H9 (cell line): ENCODE data around the gene GOLGA7B. TPM values are rescaled to one million over a fixed set of nuclear protein-coding genes. Genes with fewer than 3 reads are reported as not detected.

Experiments
- DNase-seq: peaks from one replicate; pipeline ENCODE4 v3.0.0-alpha.2; 2017
- H2AFZ ChIP-seq: one replicate; pipeline ENCODE4 v1.6.1; 2013; ENCODE audit warnings: mild to moderate bottlenecking, low read length, control low read depth, moderate library complexity
- H2AK5ac ChIP-seq: 2 replicates; pipeline ENCODE4 v1.6.1; 2013; ENCODE audit warnings: low read length, control low read depth, mixed read lengths; ENCODE audit not compliant: insufficient read length
- H2BK120ac ChIP-seq: one replicate; pipeline ENCODE4 v1.6.1; 2013; ENCODE audit warnings: low read depth, mild to moderate bottlenecking, low read length, control low read depth, inconsistent platforms; ENCODE audit not compliant: poor library complexity, severe bottlenecking
- H2BK12ac ChIP-seq: 2 replicates; pipeline ENCODE4 v1.6.1; 2013; ENCODE audit warnings: low read length, control low read depth, mixed read lengths, low read depth; ENCODE audit not compliant: insufficient read length
- H2BK15ac ChIP-seq: 2 replicates; pipeline ENCODE4 v1.6.1; 2013; ENCODE audit warnings: low read depth, low read length, control low read depth
- H2BK20ac ChIP-seq: one replicate; pipeline ENCODE4 v1.6.1; 2013; ENCODE audit warnings: low read depth, mild to moderate bottlenecking, low read length, control low read depth, inconsistent platforms; ENCODE audit not compliant: poor library complexity, severe bottlenecking
- H2BK5ac ChIP-seq: 2 replicates; pipeline ENCODE4 v1.6.1; 2013; ENCODE audit warnings: low read length, control low read depth, mixed read lengths; ENCODE audit not compliant: insufficient read length
- H3K14ac ChIP-seq: 2 replicates; pipeline ENCODE4 v1.6.1; 2013; ENCODE audit warnings: low read length, control low read depth; ENCODE audit not compliant: insufficient read depth
- H3K18ac ChIP-seq: 2 replicates; pipeline ENCODE4 v1.6.1; 2013; ENCODE audit warnings: low read depth, mild to moderate bottlenecking, mixed read lengths, low read length, control low read depth; ENCODE audit not compliant: insufficient read length
- H3K23ac ChIP-seq: 2 replicates; pipeline ENCODE4 v1.6.1; 2013; ENCODE audit warnings: low read length, control low read depth, mixed read lengths, low read depth; ENCODE audit not compliant: insufficient read length
- H3K23me2 ChIP-seq: 2 replicates; pipeline ENCODE4 v1.6.1; 2013; ENCODE audit warnings: low read depth, mild to moderate bottlenecking, mixed read lengths, low read length, control low read depth; ENCODE audit not compliant: insufficient read length, poor library complexity, severe bottlenecking
- H3K27ac ChIP-seq: 2 replicates; pipeline ENCODE4 v1.5.1; 2013; ENCODE audit warnings: low read length, control low read depth, mixed read lengths, low read depth; ENCODE audit not compliant: insufficient read length
- H3K27me3 ChIP-seq: 2 replicates; pipeline ENCODE4 v1.6.1; 2013; ENCODE audit warnings: low read length, control low read depth, inconsistent platforms; ENCODE audit not compliant: insufficient read depth
- H3K4ac ChIP-seq: 2 replicates; pipeline ENCODE4 v1.6.1; 2013; ENCODE audit warnings: low read depth, mild to moderate bottlenecking, control low read depth, inconsistent platforms, low read length, moderate library complexity
- H3K4me1 ChIP-seq: 2 replicates; pipeline ENCODE4 v1.6.1; 2013; ENCODE audit warnings: low read length, control low read depth, inconsistent platforms; ENCODE audit not compliant: insufficient read depth
- H3K4me2 ChIP-seq: 2 replicates; pipeline ENCODE4 v1.6.1; 2013; ENCODE audit warnings: low read length, control low read depth, mixed read lengths; ENCODE audit not compliant: insufficient read length, insufficient read depth
- H3K56ac ChIP-seq: 2 replicates; pipeline ENCODE4 v1.6.1; 2013; ENCODE audit warnings: low read depth, mild to moderate bottlenecking, mixed read lengths, low read length, control low read depth; ENCODE audit not compliant: insufficient read length
- H3K79me1 ChIP-seq: 2 replicates; pipeline ENCODE4 v1.6.1; 2013; ENCODE audit warnings: low read depth, mild to moderate bottlenecking, moderate library complexity, low read length, control low read depth, inconsistent platforms; ENCODE audit not compliant: insufficient read depth, poor library complexity, severe bottlenecking
- H3K79me2 ChIP-seq: 2 replicates; pipeline ENCODE4 v1.6.1; 2013; ENCODE audit warnings: low read length, control low read depth, inconsistent platforms; ENCODE audit not compliant: insufficient read depth
- H3K9ac ChIP-seq: 2 replicates; pipeline ENCODE4 v1.6.1; 2013; ENCODE audit warnings: low read length, control low read depth, mixed read lengths; ENCODE audit not compliant: insufficient read length; ENCODE audit errors: extremely low read depth
- H3K9me3 ChIP-seq: one replicate; pipeline ENCODE4 v1.6.1; 2013; ENCODE audit warnings: low read depth, low read length, inconsistent platforms; ENCODE audit not compliant: control insufficient read depth
- H3T11ph ChIP-seq: one replicate; pipeline ENCODE4 v1.6.1; 2013; ENCODE audit warnings: mild to moderate bottlenecking, low read length, control low read depth, inconsistent platforms
- H4K20me1 ChIP-seq: one replicate; pipeline ENCODE4 v1.6.1; 2013; ENCODE audit not compliant: control insufficient read depth, insufficient read length, insufficient read depth
- H4K5ac ChIP-seq: 2 replicates; pipeline ENCODE4 v1.6.1; 2013; ENCODE audit warnings: low read depth, mild to moderate bottlenecking, mixed read lengths, low read length, control low read depth; ENCODE audit not compliant: insufficient read length
- H4K8ac ChIP-seq: replicated peaks from 2 replicates; pipeline ENCODE4 v1.6.1; 2013; ENCODE audit warnings: low read length, control low read depth, mixed read lengths, low read depth; ENCODE audit not compliant: insufficient read length
- H4K91ac ChIP-seq: 2 replicates; pipeline ENCODE4 v1.6.1; 2013; ENCODE audit warnings: low read depth, mild to moderate bottlenecking, moderate library complexity, mixed read lengths, low read length, control low read depth; ENCODE audit not compliant: insufficient read length
- H3K27ac Mint-ChIP-seq, 3 experiments: 2 replicates in 2 of 3; 3 replicates in 1 of 3; pipeline ENCODE4 v1.8.0; 2020 to 2021; ENCODE audit warnings: mixed read lengths in 3 of 3, mild to moderate bottlenecking in 1 of 3, moderate library complexity in 1 of 3
- H3K27me3 Mint-ChIP-seq: 2 replicates; pipeline ENCODE4 v1.8.0; 2021; ENCODE audit warnings: low read depth, mild to moderate bottlenecking, moderate library complexity, mixed read lengths
- H3K36me3 Mint-ChIP-seq, 3 experiments: 2 replicates in 2 of 3; 3 replicates in 1 of 3; pipeline ENCODE4 v1.8.0; 2020 to 2021; ENCODE audit warnings: low read depth in 3 of 3, mixed read lengths in 3 of 3; ENCODE audit not compliant: insufficient read depth in 1 of 3
- H3K4me1 Mint-ChIP-seq, 2 experiments: 2 replicates each; pipeline ENCODE4 v1.8.0; 2020; ENCODE audit warnings: mixed read lengths in 2 of 2
- H3K4me3 Mint-ChIP-seq, 2 experiments: 2 replicates in 1 of 2; 3 replicates in 1 of 2; pipeline ENCODE4 v1.8.0; 2020 to 2021; ENCODE audit warnings: mild to moderate bottlenecking in 2 of 2, mixed read lengths in 2 of 2, moderate library complexity in 1 of 2
- H3K9me3 Mint-ChIP-seq, 2 experiments: 2 replicates in 1 of 2; 3 replicates in 1 of 2; pipeline ENCODE4 v1.8.0; 2020; ENCODE audit warnings: mild to moderate bottlenecking in 2 of 2, mixed read lengths in 2 of 2, moderate library complexity in 1 of 2
- WGBS: extraction: QIAGEN DNeasy Blood & Tissue Kit; methylation state at CpG from one replicate; pipeline ENCODE4 v1.1.7; 2013; ENCODE audit warnings: missing lambda C conversion rate, low lambda C conversion rate, mixed read lengths; ENCODE audit not compliant: insufficient read length; ENCODE audit errors: extremely low coverage; 5-methylcytosine and 5-hydroxymethylcytosine counted together
- total RNA-seq: library from RNA; stranded (reverse); gene quantifications from 2 replicates; pipeline ENCODE4 v1.2.1, GENCODE V29; 2021
- TF ChIP-seq, protein P1 (sequence below): fragments of 200-600 bp; sonication (generic); conservative IDR thresholded peaks from 3 replicates; pipeline ENCODE4 v1.8.0; 2021; ENCODE audit warnings: antibody characterized with exemption, mild to moderate bottlenecking

Gene GOLGA7B
- total RNA-seq, 1 experiment from 2014 or later: 0.04 TPM

DNA sequence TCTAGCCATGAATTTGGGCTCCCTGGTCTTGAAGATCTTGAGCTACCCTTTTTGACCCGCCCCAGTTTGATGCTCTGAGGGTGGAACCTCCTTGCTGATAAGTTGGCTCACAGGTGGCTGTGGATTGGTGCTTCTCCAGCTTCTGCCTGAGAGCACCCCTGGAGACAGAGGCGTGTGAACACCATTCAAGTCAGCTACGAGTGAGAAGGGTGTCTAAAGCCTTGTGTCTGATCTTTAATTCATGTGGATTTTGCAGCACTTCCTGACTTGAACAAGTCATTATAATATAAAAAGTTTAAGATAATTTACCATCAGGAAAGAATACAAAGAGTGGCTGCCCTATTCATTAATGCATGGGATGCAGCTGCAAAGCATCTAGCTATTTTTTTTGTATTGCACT is 37.7 kb upstream of the GOLGA7B start:
- H3K4me1 ChIP-seq: no peaks in the 10 kb centered on the region
- no peaks in the 10 kb centered on the region for H3K36me3 Mint-ChIP-seq
- H2BK12ac ChIP-seq: no peak overlapping the region
- H3K23me2 ChIP-seq: no peaks in the 10 kb centered on the region
- H3K4me2 ChIP-seq: no peak overlapping the region
- no peak overlapping the region for H3K23ac ChIP-seq
- no peak overlapping the region for H2BK20ac ChIP-seq
- no peak overlapping the region for H3K27ac Mint-ChIP-seq
- H4K91ac ChIP-seq: no peak overlapping the region
- peaks cover 3 to 9% of the 10 kb centered on the region in 2 experiments; a peak in 3 of 4 replicates for H3K4me1 Mint-ChIP-seq
- no peak overlapping the region for H3K4ac ChIP-seq
- H2BK5ac ChIP-seq: no peak overlapping the region
- no peak for DNase-seq
- no peak overlapping the region for H3K14ac ChIP-seq
- peaks cover 3% of the 10 kb centered on the region; the same call in 1 of the 2 replicates for H3K27me3 Mint-ChIP-seq
- H3K18ac ChIP-seq: no peak overlapping the region
- H2AFZ ChIP-seq: no peak overlapping the region
- H3K9ac ChIP-seq: no peak overlapping the region
- no peak overlapping the region for H4K8ac ChIP-seq
- no peak overlapping the region for H3K27ac ChIP-seq
- no peaks in the 10 kb centered on the region for H3K27me3 ChIP-seq
- no peak overlapping the region for H3T11ph ChIP-seq
- TF ChIP-seq, protein P1, sequence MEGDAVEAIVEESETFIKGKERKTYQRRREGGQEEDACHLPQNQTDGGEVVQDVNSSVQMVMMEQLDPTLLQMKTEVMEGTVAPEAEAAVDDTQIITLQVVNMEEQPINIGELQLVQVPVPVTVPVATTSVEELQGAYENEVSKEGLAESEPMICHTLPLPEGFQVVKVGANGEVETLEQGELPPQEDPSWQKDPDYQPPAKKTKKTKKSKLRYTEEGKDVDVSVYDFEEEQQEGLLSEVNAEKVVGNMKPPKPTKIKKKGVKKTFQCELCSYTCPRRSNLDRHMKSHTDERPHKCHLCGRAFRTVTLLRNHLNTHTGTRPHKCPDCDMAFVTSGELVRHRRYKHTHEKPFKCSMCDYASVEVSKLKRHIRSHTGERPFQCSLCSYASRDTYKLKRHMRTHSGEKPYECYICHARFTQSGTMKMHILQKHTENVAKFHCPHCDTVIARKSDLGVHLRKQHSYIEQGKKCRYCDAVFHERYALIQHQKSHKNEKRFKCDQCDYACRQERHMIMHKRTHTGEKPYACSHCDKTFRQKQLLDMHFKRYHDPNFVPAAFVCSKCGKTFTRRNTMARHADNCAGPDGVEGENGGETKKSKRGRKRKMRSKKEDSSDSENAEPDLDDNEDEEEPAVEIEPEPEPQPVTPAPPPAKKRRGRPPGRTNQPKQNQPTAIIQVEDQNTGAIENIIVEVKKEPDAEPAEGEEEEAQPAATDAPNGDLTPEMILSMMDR: no peak
- WGBS: no CpG with 5 or more reads among the region's 3 CpGs
- no peaks in the 10 kb centered on the region for H3K9me3 ChIP-seq
- H3K4me3 Mint-ChIP-seq: no peak overlapping the region
- H2BK15ac ChIP-seq: no peak overlapping the region
- no peak overlapping the region for H4K5ac ChIP-seq
- H3K79me2 ChIP-seq: no peaks in the 10 kb centered on the region
- H2BK120ac ChIP-seq: no peak overlapping the region
- no peak overlapping the region for H2AK5ac ChIP-seq
- H3K79me1 ChIP-seq: no peaks in the 10 kb centered on the region
- H3K56ac ChIP-seq: no peak overlapping the region
- no peaks in the 10 kb centered on the region for H3K9me3 Mint-ChIP-seq
- no peaks in the 10 kb centered on the region for H4K20me1 ChIP-seq
